ENCODE data around the gene P2RY8. TPM values are rescaled to one million over a fixed set of nuclear protein-coding genes. Genes with fewer than 3 reads are reported as not detected.

The P2RY8 gene
- total RNA-seq, 1 donor from 2014 or later: 0.32 TPM

DNA sequence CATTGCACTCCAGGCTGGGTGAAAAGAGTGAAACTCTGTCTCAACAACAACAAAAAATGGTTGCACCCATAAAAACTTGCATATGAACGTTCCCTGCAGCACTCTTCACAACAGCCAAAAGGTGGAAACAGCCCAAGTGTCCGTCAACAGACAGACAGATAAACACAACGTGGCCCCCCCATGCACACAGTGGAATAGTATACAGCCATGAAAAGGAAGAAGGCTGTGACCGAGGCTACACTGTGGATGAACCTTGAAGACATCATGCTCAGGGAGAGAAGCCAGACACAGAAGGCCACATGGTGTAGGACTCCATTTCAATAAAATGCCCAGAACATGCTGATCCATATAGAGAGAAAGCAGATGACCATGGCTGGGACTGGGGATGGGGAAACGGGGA lies 50.8 kb downstream of the P2RY8 start:
- peaks cover 5% of the 10 kb centered on the region for H3K36me3 Mint-ChIP-seq
- Histone ChIP-seq H3K4me1 (no peaks in the 10 kb centered on the region), H3K79me2 (ENCODE audit: low read depth) (no peaks in the 10 kb centered on the region), H3K9ac (no peak overlapping the region), H3K4me2 (no peak overlapping the region), H3K27me3 (no peaks in the 10 kb centered on the region), H3K27ac (no peak overlapping the region), H3F3A (ENCODE audit: low read depth) (peaks cover 6% of the 10 kb centered on the region), H3K36me3 (no peaks in the 10 kb centered on the region), H3K4me3 (no peak overlapping the region), H3K9me3 (ENCODE audit: low read depth) (no peaks in the 10 kb centered on the region), H2AFZ (replicated peaks) (no peak overlapping the region), H4K20me1 (ENCODE audit: low read depth) (no peaks in the 10 kb centered on the region)
- H3K4me1 Mint-ChIP-seq: peaks cover 5% of the 10 kb centered on the region
- H3K4me3 Mint-ChIP-seq: peak overlapping the region; percentile 33
- TF ChIP-seq CTCF (IDR thresholded peaks at IDR 0.05): no peak
- no peak for TF ChIP-seq EZH2 (IDR thresholded peaks at IDR 0.05)
- TF ChIP-seq EZH2phosphoT487 (IDR thresholded peaks at IDR 0.05): no peak
- H3K27me3 Mint-ChIP-seq (ENCODE audit: insufficient read depth, low read depth): peaks cover 13% of the 10 kb centered on the region
- H3K27ac Mint-ChIP-seq: no peak overlapping the region
- no peak for DNase-seq (ENCODE audit: low spot score)
- peaks cover 17% of the 10 kb centered on the region for H3K9me3 Mint-ChIP-seq

DNA sequence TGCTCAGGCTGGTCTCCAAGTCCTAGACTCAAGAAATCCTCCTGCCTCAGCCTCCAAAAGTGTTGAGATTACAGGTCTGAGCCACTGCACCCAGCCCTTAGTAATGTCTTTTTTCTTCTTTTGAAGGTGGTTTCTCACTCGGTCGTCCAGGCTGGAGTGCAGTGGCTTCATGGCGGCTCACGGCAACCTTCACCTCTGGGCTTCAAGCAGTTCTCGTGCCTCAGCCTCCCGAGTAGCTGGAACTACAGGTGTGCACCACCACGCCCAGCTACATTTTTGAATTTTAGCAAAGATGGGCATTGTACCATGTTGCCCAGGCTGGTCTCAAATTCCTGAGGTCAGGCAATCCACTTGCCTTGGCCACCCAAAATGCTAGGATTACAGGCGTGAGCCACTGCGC lies 52.0 kb downstream of the P2RY8 start:
- Histone ChIP-seq H3K4me1 (no peaks in the 10 kb centered on the region), H3K79me2 (ENCODE audit: low read depth) (no peaks in the 10 kb centered on the region), H3K27me3 (no peaks in the 10 kb centered on the region), H3K4me2 (no peak overlapping the region), H3K4me3 (no peak overlapping the region), H2AFZ (replicated peaks) (no peak overlapping the region), H3K9me3 (ENCODE audit: low read depth) (no peaks in the 10 kb centered on the region), H4K20me1 (ENCODE audit: low read depth) (no peaks in the 10 kb centered on the region), H3K27ac (no peak overlapping the region), H3K9ac (no peak overlapping the region), H3K36me3 (no peaks in the 10 kb centered on the region), H3F3A (ENCODE audit: low read depth) (peaks cover 4% of the 10 kb centered on the region)
- Mint-ChIP-seq H3K4me1 (peaks cover 7% of the 10 kb centered on the region), H3K4me3 (no peak overlapping the region), H3K9me3 (peaks cover 21% of the 10 kb centered on the region), H3K36me3 (peaks cover 5% of the 10 kb centered on the region), H3K27ac (no peak overlapping the region), H3K27me3 (ENCODE audit: insufficient read depth, low read depth) (peaks cover 17% of the 10 kb centered on the region)
- TF ChIP-seq EZH2 (IDR thresholded peaks at IDR 0.05): no peak
- TF ChIP-seq EZH2phosphoT487 (IDR thresholded peaks at IDR 0.05): no peak
- no peak for TF ChIP-seq CTCF (IDR thresholded peaks at IDR 0.05)
- no peak for DNase-seq (ENCODE audit: low spot score)

- Mint-ChIP-seq H3K4me3 (no peak overlapping the region), H3K27me3 (ENCODE audit: insufficient read depth, low read depth) (peaks cover 21% of the 10 kb centered on the region), H3K4me1 (peaks cover 7% of the 10 kb centered on the region), H3K27ac (no peak overlapping the region), H3K9me3 (peaks cover 24% of the 10 kb centered on the region), H3K36me3 (peaks cover 5% of the 10 kb centered on the region)
- H4K20me1 ChIP-seq (ENCODE audit: low read depth): no peaks in the 10 kb centered on the region
- H3K4me2 ChIP-seq: no peak overlapping the region
- no peaks in the 10 kb centered on the region for H3K36me3 ChIP-seq
- no peak overlapping the region for H3K27ac ChIP-seq
- H2AFZ ChIP-seq (replicated peaks): no peak overlapping the region
- no peak overlapping the region for H3K9ac ChIP-seq
- H3F3A ChIP-seq (ENCODE audit: low read depth): peaks cover 4% of the 10 kb centered on the region
- H3K4me1 ChIP-seq: no peaks in the 10 kb centered on the region
- no peaks in the 10 kb centered on the region for H3K9me3 ChIP-seq (ENCODE audit: low read depth)
- TF ChIP-seq EZH2 (IDR thresholded peaks at IDR 0.05) (no peak), EZH2phosphoT487 (IDR thresholded peaks at IDR 0.05) (no peak), CTCF (IDR thresholded peaks at IDR 0.05) (no peak)
- H3K4me3 ChIP-seq: no peak overlapping the region
- no peaks in the 10 kb centered on the region for H3K79me2 ChIP-seq (ENCODE audit: low read depth)
- H3K27me3 ChIP-seq: no peaks in the 10 kb centered on the region
- no peak for DNase-seq (ENCODE audit: low spot score)
Measured at GRCh38 chrX:1484638-1485019, 52.4 kb downstream of the P2RY8 start.

Data from neural progenitor cell (in vitro differentiated cells).